Measurements from ENCODE around the gene CLIP2. TPM values are rescaled to one million over a fixed set of nuclear protein-coding genes. Genes with fewer than 3 reads are reported as not detected.
A peak's percentile ranks its signal among the peaks of the same experiment; 100 is the strongest.

The CLIP2 gene
- total and polyA plus RNA-seq, 2 donors from 2014 or later, result 5.8 to 19.1 TPM

GRCh38 chr7:74452748-74453321 is 163.6 kb downstream of the CLIP2 start:
- Histone ChIP-seq H3K36me3 (ENCODE audit: control insufficient read depth in 2 of 3, insufficient read depth in 3 of 3, low read length in 3 of 3) (no peaks in the 10 kb centered on the region), H3K27ac (ENCODE audit: low read depth in 2 of 2, low read length in 2 of 2) (peak overlapping the region; percentile 83 to 88), H3K9me3 (ENCODE audit: control insufficient read depth in 2 of 3, insufficient read depth in 1 of 3, low read length in 3 of 3) (no peaks in the 10 kb centered on the region), H3K4me3 (ENCODE audit: low read length in 3 of 3) (peak overlapping the region; percentile 24 to 55 (median 49)), H3K4me1 (ENCODE audit: control insufficient read depth in 2 of 3, insufficient read depth in 2 of 3, low read depth in 1 of 3, low read length in 3 of 3) (peaks cover 0 to 9% (median 0%) of the 10 kb centered on the region in 3 donors), H3K9ac (ENCODE audit: low read length in 3 of 3) (peak overlapping the region in 1 of 3 donors; percentile 78), H3K27me3 (ENCODE audit: control insufficient read depth, insufficient read depth, low read length) (no peaks in the 10 kb centered on the region)
- intact Hi-C loops (cut with DNase I), result no loop called here
- no peak for FAIRE-seq
- TF ChIP-seq CTCF (IDR thresholded peaks at IDR 0.05; ENCODE audit: borderline replicate concordance, extremely low read depth, insufficient read depth), result no peak
- DNase-seq, result peak in 4 of 5 donors; percentile 86 to 93 (median 90)

GRCh38 chr7:74453322-74454011 is 164.3 kb downstream of the CLIP2 start, which contains the start of gene GTF2IRD1:
GTF2IRD1 (plus strand) TSS chr7:74453906; CDS start chr7:74508081, 54,175 bp downstream.
- FAIRE-seq (no peak), DNase-seq (peak; percentile 77 to 91 (median 86))
- peak within 1 kb of the TSS; percentile 45 to 64 (median 49) for H3K4me3 ChIP-seq (ENCODE audit: low read length in 3 of 3)
- no peaks in the 10 kb centered on the region for H3K27me3 ChIP-seq (ENCODE audit: control insufficient read depth, insufficient read depth, low read length)
- peak within 1 kb of the TSS in 2 of 3 donors; percentile 52 to 85 for H3K9ac ChIP-seq (ENCODE audit: low read length in 3 of 3)
- no peak for TF ChIP-seq CTCF (IDR thresholded peaks at IDR 0.05; ENCODE audit: borderline replicate concordance, extremely low read depth, insufficient read depth)
- intact Hi-C loops (cut with DNase I), result no loop called here
- no peaks in the 10 kb centered on the region for H3K36me3 ChIP-seq (ENCODE audit: control insufficient read depth in 2 of 3, insufficient read depth in 3 of 3, low read length in 3 of 3)
- H3K27ac ChIP-seq (ENCODE audit: low read depth in 2 of 2, low read length in 2 of 2), result peak within 1 kb of the TSS; percentile 92 to 93
- peaks cover 0 to 9% (median 0%) of the 10 kb centered on the region in 3 donors for H3K4me1 ChIP-seq (ENCODE audit: control insufficient read depth in 2 of 3, insufficient read depth in 2 of 3, low read depth in 1 of 3, low read length in 3 of 3)
- H3K9me3 ChIP-seq (ENCODE audit: control insufficient read depth in 2 of 3, insufficient read depth in 1 of 3, low read length in 3 of 3), result no peaks in the 10 kb centered on the region

DNA sequence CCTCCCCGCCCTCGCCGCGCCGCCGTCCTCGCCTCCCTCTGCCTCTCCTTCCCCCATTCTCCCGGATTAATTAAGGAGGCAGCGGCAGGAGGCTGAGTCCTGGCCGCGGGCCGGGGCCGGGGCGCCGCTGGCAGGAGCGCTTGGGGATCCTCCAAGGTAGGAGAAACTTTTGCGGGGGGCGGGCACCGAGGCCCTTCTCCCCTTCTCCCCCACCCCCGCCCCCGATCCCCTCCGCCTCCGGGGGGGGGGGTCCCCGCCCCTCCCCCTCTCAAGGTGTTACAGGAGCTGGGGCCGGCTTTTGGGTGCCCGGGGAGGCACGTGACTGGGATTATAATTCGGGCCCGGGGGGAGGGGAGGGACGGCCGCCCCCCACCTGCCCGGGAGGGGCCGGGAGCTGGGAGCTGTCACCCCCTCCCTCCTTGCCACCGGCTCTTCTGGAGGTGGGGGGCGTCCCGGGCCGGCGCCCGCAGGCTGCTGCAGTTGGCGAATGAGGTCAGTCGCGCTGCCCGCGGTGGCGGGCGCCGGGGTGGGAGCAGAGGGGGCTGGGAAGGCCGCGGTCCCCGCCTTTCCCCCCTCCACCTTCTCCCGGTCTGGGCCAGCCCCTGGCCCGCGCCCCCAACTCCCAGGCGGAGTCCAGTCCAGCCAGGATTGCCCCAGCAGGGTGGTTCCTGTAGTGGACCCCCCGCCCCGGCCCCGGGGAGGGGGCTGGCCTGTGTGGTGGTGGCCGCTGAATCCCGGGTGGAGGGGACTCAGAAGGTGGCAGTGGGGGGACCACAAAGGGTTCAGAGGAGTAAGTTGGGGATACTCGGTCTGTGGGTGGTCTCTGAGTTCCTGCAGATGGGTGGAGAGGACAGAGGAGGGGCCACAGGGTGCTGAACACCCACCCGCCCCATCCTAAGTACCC is 165.1 kb downstream of the CLIP2 start:
- peak in 4 of 5 donors; percentile 71 to 86 (median 76) for DNase-seq
- Histone ChIP-seq H3K36me3 (ENCODE audit: control insufficient read depth in 2 of 3, insufficient read depth in 3 of 3, low read length in 3 of 3) (no peaks in the 10 kb centered on the region), H3K27ac (ENCODE audit: low read depth in 2 of 2, low read length in 2 of 2) (peak overlapping the region; percentile 92 to 93), H3K9ac (ENCODE audit: low read length in 3 of 3) (peak overlapping the region in 2 of 3 donors; percentile 46 to 85), H3K4me3 (ENCODE audit: low read length in 3 of 3) (peak overlapping the region; percentile 29 to 64 (median 45)), H3K4me1 (ENCODE audit: control insufficient read depth in 2 of 3, insufficient read depth in 2 of 3, low read depth in 1 of 3, low read length in 3 of 3) (peaks cover 0 to 9% (median 0%) of the 10 kb centered on the region in 3 donors), H3K9me3 (ENCODE audit: control insufficient read depth in 2 of 3, insufficient read depth in 1 of 3, low read length in 3 of 3) (no peaks in the 10 kb centered on the region), H3K27me3 (ENCODE audit: control insufficient read depth, insufficient read depth, low read length) (no peaks in the 10 kb centered on the region)
- no peak for TF ChIP-seq CTCF (IDR thresholded peaks at IDR 0.05; ENCODE audit: borderline replicate concordance, extremely low read depth, insufficient read depth)
- FAIRE-seq, result no peak
- intact Hi-C loops (cut with DNase I), result no loop called here

Data from kidney (tissue), 14 donors.